Mammary epithelial cell (primary cell): ENCODE results near the gene CELF4.

Experiments used
- CTCF ChIP-seq, 2 donors: IDR thresholded peaks in 1 of 2; conservative IDR thresholded peaks in 1 of 2; 2 replicates each; pipeline ENCODE4 v1.5.1; 2011 to 2012; ENCODE audit warnings: inconsistent platforms in 2 of 2, low read length in 2 of 2, mild to moderate bottlenecking in 2 of 2, control low read depth in 1 of 2, low read depth in 1 of 2; ENCODE audit not compliant: insufficient read depth in 1 of 2; ENCODE audit errors: extremely low read depth in 1 of 2
- EZH2 ChIP-seq: IDR thresholded peaks from 2 replicates; pipeline ENCODE4 v1.6.1; 2012; ENCODE audit warnings: low read length, inconsistent platforms, borderline replicate concordance

- TF ChIP-seq CTCF (conservative IDR thresholded peaks at IDR 0.05 in 1 of 2, IDR thresholded peaks at IDR 0.05 in 1 of 2; ENCODE audit: extremely low read depth in 1 of 2, insufficient read depth in 1 of 2, low read depth in 1 of 2, low read length in 2 of 2) (no peak), EZH2 (no peak)
Observed at GRCh38 chr18:37258131-37258530, 307.5 kb downstream of the CELF4 start.
